Measurements from ENCODE around the gene PPP1CB. TPM values are rescaled to one million over a fixed set of nuclear protein-coding genes. Genes with fewer than 3 reads are reported as not detected.

PPP1CB gene
- total and polyA plus RNA-seq, 4 donors = 26.2 to 75.4 (median 49.3) TPM

GRCh38 chr2:28721601-28722191 is 29.9 kb upstream of the PPP1CB start:
- H3K4me1 ChIP-seq (ENCODE audit: control insufficient read depth in 4 of 4, insufficient read depth in 4 of 4, low read length in 3 of 4) = no peaks in the 10 kb centered on the region

DNA sequence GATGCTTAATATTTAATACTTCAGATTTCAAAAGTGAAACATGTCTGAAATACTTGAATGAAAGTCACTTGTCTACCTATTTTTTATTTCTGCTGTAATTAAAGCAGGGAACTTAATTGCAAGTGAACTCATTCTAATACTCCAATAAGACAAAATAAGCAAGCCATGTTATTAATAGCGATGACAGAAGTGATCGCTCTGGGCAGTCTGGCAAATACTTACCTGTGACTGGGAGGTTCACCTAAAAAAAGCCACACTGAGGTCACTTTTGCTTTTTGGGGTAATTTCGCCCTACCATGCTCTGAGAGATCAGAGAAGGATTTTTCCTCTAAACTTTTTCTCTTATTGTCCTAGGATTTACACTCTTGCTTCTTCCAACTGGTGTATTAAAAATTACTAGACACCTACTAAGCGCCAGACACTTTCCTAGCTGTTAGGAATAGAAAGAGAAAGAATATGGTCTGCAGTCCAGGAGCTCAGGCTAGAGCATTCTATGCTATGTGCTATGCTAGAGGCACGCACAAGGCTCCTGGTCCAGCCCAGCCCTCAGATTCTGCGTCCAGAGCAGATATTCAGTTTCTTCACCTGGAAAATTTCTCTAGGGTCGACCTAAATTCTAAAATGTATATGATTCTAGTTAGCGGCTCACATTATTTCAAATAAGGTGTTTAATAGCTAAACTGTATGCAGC is 26.5 kb upstream of the PPP1CB start:
- Histone ChIP-seq H3K36me3 (ENCODE audit: control insufficient read depth in 4 of 4, insufficient read depth in 3 of 4, low read depth in 1 of 4, low read length in 3 of 4) (no peaks in the 10 kb centered on the region), H3K4me3 (ENCODE audit: low read depth in 1 of 3, low read length in 3 of 3) (no peak overlapping the region), H3K9me3 (ENCODE audit: control insufficient read depth in 4 of 4, low read length in 3 of 4) (no peaks in the 10 kb centered on the region), H3K9ac (ENCODE audit: low read depth in 1 of 2, low read length in 2 of 2) (no peak overlapping the region), H3K27me3 (ENCODE audit: control insufficient read depth in 4 of 4, insufficient read depth in 4 of 4, low read length in 3 of 4) (no peaks in the 10 kb centered on the region), H3K4me1 (ENCODE audit: control insufficient read depth in 4 of 4, insufficient read depth in 4 of 4, low read length in 3 of 4) (no peaks in the 10 kb centered on the region), H3K27ac (ENCODE audit: low read depth in 1 of 2, low read length in 2 of 2) (no peak overlapping the region)
- WGBS = 91% methylated on average over 8 of the region's 8 CpGs
- no peak for TF ChIP-seq FOXA2 (IDR thresholded peaks at IDR 0.05)
- TF ChIP-seq JUND (IDR thresholded peaks at IDR 0.05) = no peak
- TF ChIP-seq NR2F2 (IDR thresholded peaks at IDR 0.05) = no peak
- no peak for TF ChIP-seq FOXA1 (IDR thresholded peaks at IDR 0.05)
- no peak for TF ChIP-seq TAF1 (conservative IDR thresholded peaks at IDR 0.05)
- no peak for TF ChIP-seq EGR1 (IDR thresholded peaks at IDR 0.05; ENCODE audit: low read depth in 2 of 2)
- TF ChIP-seq, protein P1, sequence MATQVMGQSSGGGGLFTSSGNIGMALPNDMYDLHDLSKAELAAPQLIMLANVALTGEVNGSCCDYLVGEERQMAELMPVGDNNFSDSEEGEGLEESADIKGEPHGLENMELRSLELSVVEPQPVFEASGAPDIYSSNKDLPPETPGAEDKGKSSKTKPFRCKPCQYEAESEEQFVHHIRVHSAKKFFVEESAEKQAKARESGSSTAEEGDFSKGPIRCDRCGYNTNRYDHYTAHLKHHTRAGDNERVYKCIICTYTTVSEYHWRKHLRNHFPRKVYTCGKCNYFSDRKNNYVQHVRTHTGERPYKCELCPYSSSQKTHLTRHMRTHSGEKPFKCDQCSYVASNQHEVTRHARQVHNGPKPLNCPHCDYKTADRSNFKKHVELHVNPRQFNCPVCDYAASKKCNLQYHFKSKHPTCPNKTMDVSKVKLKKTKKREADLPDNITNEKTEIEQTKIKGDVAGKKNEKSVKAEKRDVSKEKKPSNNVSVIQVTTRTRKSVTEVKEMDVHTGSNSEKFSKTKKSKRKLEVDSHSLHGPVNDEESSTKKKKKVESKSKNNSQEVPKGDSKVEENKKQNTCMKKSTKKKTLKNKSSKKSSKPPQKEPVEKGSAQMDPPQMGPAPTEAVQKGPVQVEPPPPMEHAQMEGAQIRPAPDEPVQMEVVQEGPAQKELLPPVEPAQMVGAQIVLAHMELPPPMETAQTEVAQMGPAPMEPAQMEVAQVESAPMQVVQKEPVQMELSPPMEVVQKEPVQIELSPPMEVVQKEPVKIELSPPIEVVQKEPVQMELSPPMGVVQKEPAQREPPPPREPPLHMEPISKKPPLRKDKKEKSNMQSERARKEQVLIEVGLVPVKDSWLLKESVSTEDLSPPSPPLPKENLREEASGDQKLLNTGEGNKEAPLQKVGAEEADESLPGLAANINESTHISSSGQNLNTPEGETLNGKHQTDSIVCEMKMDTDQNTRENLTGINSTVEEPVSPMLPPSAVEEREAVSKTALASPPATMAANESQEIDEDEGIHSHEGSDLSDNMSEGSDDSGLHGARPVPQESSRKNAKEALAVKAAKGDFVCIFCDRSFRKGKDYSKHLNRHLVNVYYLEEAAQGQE (IDR thresholded peaks at IDR 0.05) = no peak
- TF ChIP-seq ATF3 (IDR thresholded peaks at IDR 0.05) = no peak
- TF ChIP-seq YY1 (IDR thresholded peaks at IDR 0.05) = no peak
- no peak for TF ChIP-seq HNF4A (conservative IDR thresholded peaks at IDR 0.05)
- TF ChIP-seq, protein P2, sequence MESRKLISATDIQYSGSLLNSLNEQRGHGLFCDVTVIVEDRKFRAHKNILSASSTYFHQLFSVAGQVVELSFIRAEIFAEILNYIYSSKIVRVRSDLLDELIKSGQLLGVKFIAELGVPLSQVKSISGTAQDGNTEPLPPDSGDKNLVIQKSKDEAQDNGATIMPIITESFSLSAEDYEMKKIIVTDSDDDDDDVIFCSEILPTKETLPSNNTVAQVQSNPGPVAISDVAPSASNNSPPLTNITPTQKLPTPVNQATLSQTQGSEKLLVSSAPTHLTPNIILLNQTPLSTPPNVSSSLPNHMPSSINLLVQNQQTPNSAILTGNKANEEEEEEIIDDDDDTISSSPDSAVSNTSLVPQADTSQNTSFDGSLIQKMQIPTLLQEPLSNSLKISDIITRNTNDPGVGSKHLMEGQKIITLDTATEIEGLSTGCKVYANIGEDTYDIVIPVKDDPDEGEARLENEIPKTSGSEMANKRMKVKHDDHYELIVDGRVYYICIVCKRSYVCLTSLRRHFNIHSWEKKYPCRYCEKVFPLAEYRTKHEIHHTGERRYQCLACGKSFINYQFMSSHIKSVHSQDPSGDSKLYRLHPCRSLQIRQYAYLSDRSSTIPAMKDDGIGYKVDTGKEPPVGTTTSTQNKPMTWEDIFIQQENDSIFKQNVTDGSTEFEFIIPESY (IDR thresholded peaks at IDR 0.05) = no peak
- no peak for TF ChIP-seq GABPA (IDR thresholded peaks at IDR 0.05 in 1 of 2, conservative IDR thresholded peaks at IDR 0.05 in 1 of 2)
- TF ChIP-seq, protein P3, sequence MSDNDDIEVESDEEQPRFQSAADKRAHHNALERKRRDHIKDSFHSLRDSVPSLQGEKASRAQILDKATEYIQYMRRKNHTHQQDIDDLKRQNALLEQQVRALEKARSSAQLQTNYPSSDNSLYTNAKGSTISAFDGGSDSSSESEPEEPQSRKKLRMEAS (IDR thresholded peaks at IDR 0.05) = no peak
- no peak for DNase-seq (ENCODE audit: low spot score)

More at GRCh38 chr2:28721601-28722191, 29.9 kb upstream of the PPP1CB start:
- H3K36me3 ChIP-seq (ENCODE audit: control insufficient read depth in 4 of 4, insufficient read depth in 3 of 4, low read depth in 1 of 4, low read length in 3 of 4) = no peaks in the 10 kb centered on the region
- no peak overlapping the region for H3K9ac ChIP-seq (ENCODE audit: low read depth in 1 of 2, low read length in 2 of 2)
- TF ChIP-seq HNF4A (conservative IDR thresholded peaks at IDR 0.05) = no peak
- no peak for TF ChIP-seq FOXA1 (IDR thresholded peaks at IDR 0.05)
- TF ChIP-seq RXRA (IDR thresholded peaks at IDR 0.05) = no peak
- TF ChIP-seq HNF4G (IDR thresholded peaks at IDR 0.05) = no peak
- TF ChIP-seq GABPA (IDR thresholded peaks at IDR 0.05 in 1 of 2, conservative IDR thresholded peaks at IDR 0.05 in 1 of 2) = no peak
- no peak for TF ChIP-seq ATF3 (IDR thresholded peaks at IDR 0.05)
- no peak for TF ChIP-seq FOXA2 (IDR thresholded peaks at IDR 0.05)
- TF ChIP-seq, protein P3 (IDR thresholded peaks at IDR 0.05) = no peak
- no peaks in the 10 kb centered on the region for H3K27me3 ChIP-seq (ENCODE audit: control insufficient read depth in 4 of 4, insufficient read depth in 4 of 4, low read length in 3 of 4)
- no peak overlapping the region for H3K4me3 ChIP-seq (ENCODE audit: low read depth in 1 of 3, low read length in 3 of 3)
- WGBS = 90% methylated on average over 7 of the region's 7 CpGs
- no peaks in the 10 kb centered on the region for H3K9me3 ChIP-seq (ENCODE audit: control insufficient read depth in 4 of 4, low read length in 3 of 4)
- DNase-seq (ENCODE audit: low spot score) = no peak
- no peak overlapping the region for H3K27ac ChIP-seq (ENCODE audit: low read depth in 1 of 2, low read length in 2 of 2)
